GM12891 (cell line): Measurements from ENCODE around the gene ATCAY.

Experiments
- PAX5 ChIP-seq: IDR thresholded peaks from 2 replicates; pipeline ENCODE4 v1.6.1; 2011; ENCODE audit warnings: low read length, moderate library complexity, mild to moderate bottlenecking; ENCODE audit not compliant: insufficient read depth, severe bottlenecking
- POLR2A ChIP-seq: IDR thresholded peaks from 2 replicates; pipeline ENCODE4 v1.6.1; 2011; ENCODE audit warnings: low read depth, low read length, control low read depth
- POLR2AphosphoS5 ChIP-seq: IDR thresholded peaks from 2 replicates; pipeline ENCODE4 v1.6.1; 2011; ENCODE audit warnings: low read depth, low read length, control low read depth
- POU2F2 ChIP-seq: IDR thresholded peaks from 2 replicates; pipeline ENCODE4 v1.6.1; 2011; ENCODE audit warnings: low read depth, mild to moderate bottlenecking, control low read depth, low read length, moderate library complexity
- SPI1 ChIP-seq: IDR thresholded peaks from 2 replicates; pipeline ENCODE4 v1.6.1; 2011; ENCODE audit warnings: low read depth, low read length, control low read depth
- TAF1 ChIP-seq: IDR thresholded peaks from 2 replicates; pipeline ENCODE4 v1.6.1; 2011; ENCODE audit warnings: low read depth, low read length, control low read depth

DNA sequence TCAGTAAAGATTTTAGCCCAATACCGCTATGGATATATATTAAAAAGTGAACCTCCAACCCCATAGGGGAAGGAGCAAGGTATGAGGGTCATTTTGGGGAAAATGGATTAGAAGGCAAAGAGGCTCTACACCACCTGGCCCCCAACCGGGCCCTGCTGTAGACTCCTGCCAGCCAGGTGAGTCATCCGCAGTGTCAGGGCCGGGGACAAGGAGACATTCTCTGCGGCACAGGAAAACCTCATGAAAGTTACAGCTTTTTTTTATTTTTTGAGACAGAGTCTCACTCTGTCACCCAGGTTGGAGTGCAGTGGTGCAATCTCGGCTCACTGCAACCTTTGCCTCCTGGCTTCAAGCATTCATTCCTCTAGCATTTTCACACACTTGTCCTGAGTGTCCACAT is 43.6 kb upstream of the ATCAY start:
- TF ChIP-seq POLR2AphosphoS5 (no peak), SPI1 (no peak), POLR2A (no peak), TAF1 (no peak), PAX5 (no peak), POU2F2 (no peak)
